ENCODE measurements around the gene RNF111.

RNF111 gene

GRCh38 chr15:59001946-59002345 is 14.5 kb downstream of the RNF111 start:
- DNase-seq: no peak

DNA sequence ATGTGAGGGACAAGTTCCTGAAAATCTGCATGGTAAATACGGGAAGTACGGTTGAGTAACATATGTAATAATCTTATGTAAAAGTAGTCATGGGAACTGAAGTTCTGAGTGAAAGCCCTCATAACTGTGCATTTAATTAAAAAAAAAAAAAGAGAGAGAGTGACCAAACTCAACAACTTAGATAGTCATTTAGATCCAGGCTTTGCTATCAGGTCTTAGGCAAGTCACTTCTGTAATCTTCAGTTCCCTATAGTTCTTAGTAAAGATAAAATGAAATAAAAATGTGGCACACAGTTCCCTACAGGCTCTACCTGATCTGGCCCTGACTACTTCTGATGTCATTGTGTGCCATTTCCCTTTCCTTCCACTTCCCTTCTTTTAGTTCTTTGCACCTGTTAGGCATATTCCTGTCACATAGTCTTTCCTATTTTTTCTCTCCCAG is 15.0 kb downstream of the RNF111 start:
- no peak for DNase-seq

DNA sequence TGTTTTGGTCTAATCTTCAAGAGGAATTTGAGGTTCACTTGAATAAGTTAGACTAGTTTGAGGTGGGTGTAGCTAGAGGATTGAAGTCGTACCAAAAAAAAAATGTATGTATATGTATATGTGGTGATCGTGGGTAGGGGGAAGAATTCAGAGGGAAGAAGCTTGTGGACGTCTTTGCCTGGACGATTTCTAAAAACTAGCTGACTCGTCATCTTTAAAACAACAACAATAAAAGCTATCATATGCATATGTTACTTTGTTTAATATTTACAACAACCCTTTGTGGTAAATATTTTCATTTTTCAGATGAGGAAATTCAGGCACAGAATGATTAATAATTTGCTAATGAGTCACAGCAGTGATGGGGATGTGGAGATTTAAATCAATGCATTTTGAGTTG is 18.1 kb downstream of the RNF111 start:
- DNase-seq: no peak

DNA sequence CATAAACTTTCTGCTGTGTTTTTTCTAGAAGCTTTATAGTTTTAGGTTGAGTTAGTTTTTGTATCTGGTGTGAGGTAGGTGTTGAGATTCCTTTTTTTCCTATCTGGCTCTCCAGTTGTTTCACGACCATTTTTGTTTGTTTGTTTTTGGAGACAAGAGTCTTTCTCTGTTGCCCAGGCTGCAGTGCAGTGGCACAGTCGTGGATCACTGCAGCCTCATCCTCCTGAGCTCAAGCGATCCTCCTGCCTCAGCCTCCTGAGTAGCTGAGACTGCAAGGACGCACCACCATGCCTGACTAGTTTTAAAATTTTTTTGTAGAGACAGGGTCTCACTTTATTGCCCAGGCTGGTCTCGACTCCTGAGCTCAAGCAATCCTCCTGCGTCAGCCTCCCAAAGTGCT is 20.6 kb downstream of the RNF111 start:
- DNase-seq: no peak

GRCh38 chr15:59011262-59011952 is 23.9 kb downstream of the RNF111 start:
- no peak for DNase-seq

GRCh38 chr15:59013246-59013873 is 25.9 kb downstream of the RNF111 start:
- no peak for DNase-seq

DNA sequence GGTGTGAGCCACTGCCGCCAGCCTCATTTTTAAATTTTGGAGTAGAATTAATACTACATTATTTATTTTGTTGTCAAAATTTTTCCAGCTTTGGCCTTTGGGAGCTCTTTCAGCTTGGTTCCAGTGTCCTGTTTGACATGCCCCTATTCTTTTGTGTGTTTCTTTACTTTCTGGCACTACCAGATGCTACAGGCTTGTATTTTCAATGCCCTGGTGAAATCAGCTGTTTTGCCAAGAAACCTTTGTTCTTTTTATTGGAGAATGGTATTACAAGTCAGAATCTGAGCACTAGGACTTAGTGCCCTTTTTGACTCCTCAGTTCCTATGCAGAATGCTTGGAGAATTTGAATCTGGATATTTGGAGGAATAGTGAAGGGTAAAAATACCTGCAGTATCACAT is 26.6 kb downstream of the RNF111 start:
- DNase-seq: no peak

DNA sequence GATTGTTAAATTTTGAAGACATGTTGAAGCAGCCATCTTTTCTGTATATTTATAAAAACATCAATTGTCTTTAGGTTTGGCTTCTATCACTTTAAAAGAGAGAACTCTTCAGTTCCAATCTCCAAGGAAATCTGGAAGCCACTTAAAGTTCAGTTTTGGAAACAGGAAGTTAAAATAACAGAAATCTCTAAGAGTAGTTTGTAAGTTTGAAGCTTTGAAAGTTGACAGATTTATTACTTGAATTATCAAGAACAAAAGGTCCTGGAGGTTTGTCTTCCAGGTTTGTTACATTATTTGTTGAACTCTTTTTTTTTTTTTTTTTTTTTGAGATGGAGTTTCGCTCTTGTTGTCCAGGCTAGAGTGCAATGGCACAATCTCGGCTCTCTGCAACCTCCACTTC is 30.0 kb downstream of the RNF111 start:
- no peak for DNase-seq

GRCh38 chr15:59018833-59019232 is 31.4 kb downstream of the RNF111 start:
- DNase-seq: no peak

- no peak for DNase-seq
Measured at GRCh38 chr15:59020322-59020721, 32.9 kb downstream of the RNF111 start.

DNA sequence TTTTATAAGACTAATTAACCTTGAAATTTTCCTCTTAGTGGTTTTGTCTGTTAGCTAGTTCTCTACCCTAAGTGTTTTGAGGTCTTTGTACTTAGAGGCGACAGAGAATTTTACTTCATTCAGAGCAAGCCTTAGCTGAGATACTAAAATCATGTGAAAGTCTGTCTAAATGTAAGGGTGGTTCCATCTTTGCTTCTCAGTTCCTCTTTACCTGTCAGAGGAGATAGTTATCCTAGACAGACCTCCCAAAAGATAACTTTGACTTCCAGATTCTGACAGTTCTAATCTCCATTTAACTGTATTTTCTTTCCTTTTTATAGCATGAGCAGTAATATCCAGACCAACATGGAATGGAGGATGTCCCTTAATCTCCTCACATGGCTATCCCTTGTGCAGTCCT is 34.7 kb downstream of the RNF111 start:
- DNase-seq: no peak

- no peak for DNase-seq
Measured at GRCh38 chr15:59026207-59026606, 38.7 kb downstream of the RNF111 start.

GRCh38 chr15:59028387-59028955 is 41.0 kb downstream of the RNF111 start:
- no peak for DNase-seq

DNA sequence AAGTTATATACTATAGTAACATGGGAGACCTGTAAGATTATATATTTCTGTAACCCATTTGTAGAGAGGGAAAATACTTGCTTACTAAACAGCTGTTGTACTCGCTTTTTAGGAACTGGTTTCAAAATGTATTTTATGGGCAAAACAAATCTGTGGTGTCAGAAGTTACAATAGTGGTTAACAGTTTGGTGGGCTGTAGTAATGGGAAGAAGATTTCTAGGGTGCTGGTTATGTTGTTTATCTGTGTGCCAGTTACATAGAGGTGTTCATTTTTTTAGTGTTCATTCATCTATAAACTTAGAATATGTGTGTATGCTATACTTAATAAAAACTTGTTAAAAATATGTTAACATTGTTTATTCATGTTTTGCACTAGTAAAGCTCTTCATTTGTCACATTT is 42.1 kb downstream of the RNF111 start:
- no peak for DNase-seq

DNA sequence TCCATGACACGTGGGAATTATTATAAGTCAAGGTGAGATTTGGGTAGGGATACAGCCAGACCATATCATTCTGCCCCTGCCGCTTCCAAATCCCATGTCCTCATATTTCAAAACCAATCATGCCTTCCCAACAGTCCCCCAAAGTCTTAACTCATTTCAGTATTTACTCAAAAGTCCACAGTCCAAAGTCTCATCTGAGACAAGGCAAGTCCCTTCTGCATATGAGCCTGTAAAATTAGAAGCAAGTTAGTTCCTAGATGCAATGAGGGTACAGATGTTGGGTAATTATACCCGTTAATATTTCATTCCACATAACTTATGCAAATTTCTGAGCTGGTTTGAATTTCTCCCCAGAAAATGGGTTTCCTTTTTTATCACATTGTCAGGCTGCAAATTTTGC is 47.7 kb downstream of the RNF111 start:
- no peak for DNase-seq

DNA sequence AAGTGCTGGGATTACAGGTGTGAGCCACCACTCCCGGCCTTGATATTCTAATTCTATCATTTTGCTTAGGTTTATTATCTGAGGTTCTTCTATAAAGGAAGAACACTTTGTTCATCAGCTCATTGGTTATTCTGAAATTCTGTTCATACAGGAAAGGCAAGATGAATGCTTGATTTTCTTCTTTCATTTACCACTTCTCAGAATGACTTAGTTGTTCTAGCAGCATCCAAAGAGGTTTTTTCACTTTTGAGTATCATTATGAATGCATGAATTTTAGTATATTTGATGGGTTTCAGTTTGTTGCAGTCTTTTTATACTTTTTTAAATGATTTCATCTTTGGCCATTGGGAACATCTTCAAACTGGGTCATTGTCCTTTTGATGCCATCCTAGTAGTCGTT is 51.8 kb downstream of the RNF111 start:
- no peak for DNase-seq

- no peak for DNase-seq
Measured at GRCh38 chr15:59042041-59042440, 54.6 kb downstream of the RNF111 start.

GRCh38 chr15:59048897-59049296 is 61.4 kb downstream of the RNF111 start:
- DNase-seq: no peak

- DNase-seq: no peak
Measured at GRCh38 chr15:59051873-59052861, 64.7 kb downstream of the RNF111 start.

DNA sequence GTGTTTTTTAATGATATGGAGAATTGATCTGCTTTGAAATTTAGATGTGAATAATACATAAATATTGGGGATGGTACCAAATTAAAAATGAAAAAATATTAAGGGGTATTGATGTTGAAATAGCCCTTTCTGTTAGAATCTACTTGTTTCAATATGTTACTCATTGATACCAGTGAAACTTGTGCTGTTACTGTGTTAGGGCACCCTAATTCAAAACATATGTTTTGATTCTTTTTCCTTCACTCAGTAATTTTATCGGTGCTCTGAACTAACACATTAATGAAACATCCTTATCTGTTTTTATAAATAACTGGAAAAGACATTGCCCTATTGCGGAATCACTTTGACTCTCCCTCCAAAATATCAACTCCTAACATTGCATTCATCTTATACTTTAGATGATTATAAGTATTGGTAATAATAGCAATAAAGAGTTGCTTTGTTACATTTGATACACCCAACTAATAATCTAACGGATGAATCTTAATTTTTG is 65.5 kb downstream of the RNF111 start:
- DNase-seq: no peak

- no peak for DNase-seq
Measured at GRCh38 chr15:59053482-59053881, 66.0 kb downstream of the RNF111 start.

DNA sequence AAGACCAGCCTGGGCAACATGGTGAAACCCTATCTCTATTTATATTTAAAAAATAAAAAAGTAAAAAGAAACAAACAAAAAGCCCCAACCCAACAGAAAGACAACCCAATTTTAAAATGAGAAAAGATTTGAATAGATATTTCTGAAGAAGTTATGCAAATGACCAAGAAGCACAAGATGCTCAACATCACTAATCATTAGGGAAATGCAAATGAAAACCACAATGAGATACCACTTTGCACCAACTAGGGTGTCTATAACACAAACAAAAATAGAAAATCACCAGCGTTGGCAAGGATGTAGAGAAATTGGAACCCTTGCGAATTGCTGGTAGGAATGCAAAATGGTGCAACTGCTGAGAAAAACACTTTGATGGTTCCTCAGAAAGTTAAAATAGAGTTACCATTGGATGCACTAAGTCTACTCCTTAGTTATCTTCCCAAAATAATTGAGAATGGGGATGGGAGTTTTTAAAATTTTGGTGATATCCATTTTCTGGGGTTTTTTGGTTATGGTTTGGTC is 71.7 kb downstream of the RNF111 start:
- DNase-seq: no peak

DNA sequence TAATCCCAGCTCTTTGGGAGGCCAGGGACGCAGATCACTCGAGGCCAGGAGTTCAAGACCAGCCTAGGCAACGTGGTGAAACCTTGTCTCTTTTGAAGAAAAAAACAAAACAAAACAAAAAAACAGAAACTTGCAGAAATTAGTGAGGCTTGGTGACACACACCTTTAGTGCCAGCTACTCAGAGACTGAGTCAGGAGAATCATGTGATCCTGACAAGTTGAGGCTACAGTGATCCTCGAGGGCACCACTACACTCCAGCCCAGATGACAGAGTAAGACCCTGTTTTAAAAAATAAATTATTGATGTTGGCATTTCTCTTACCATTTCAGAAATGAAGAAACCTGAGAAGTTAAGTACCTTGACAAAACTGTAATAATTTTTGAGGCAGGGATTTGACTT is 72.9 kb downstream of the RNF111 start:
- no peak for DNase-seq
